Esophagus (tissue), 2 donors: Measurements from ENCODE around the gene DSCAM. TPM values are rescaled to one million over a fixed set of nuclear protein-coding genes. Genes with fewer than 3 reads are reported as not detected.

ENCODE experiments used
- H3K27ac ChIP-seq, 2 donors: one replicate each; pipeline ENCODE4 v1.5.1; 2013; ENCODE audit warnings: low read depth in 2 of 2, mild to moderate bottlenecking in 2 of 2, inconsistent platforms in 1 of 2, low read length in 1 of 2, moderate library complexity in 1 of 2
- H3K27me3 ChIP-seq, 2 donors: one replicate each; pipeline ENCODE4 v1.6.1; 2013; ENCODE audit warnings: low read length in 2 of 2, control low read depth in 1 of 2, mild to moderate bottlenecking in 1 of 2; ENCODE audit not compliant: insufficient read depth in 2 of 2, control insufficient read depth in 1 of 2
- H3K36me3 ChIP-seq, 2 donors: one replicate each; pipeline ENCODE4 v1.6.1; 2013; ENCODE audit warnings: low read length in 1 of 2; ENCODE audit not compliant: control insufficient read depth in 2 of 2, insufficient read depth in 2 of 2
- H3K4me1 ChIP-seq, 2 donors: one replicate each; pipeline ENCODE4 v1.6.1; 2013; ENCODE audit warnings: low read length in 1 of 2; ENCODE audit not compliant: control insufficient read depth in 2 of 2, insufficient read depth in 2 of 2
- H3K4me3 ChIP-seq, 2 donors: one replicate each; pipeline ENCODE4 v1.5.1; 2013; ENCODE audit warnings: low read length in 2 of 2, mild to moderate bottlenecking in 2 of 2, low read depth in 1 of 2, moderate library complexity in 1 of 2
- H3K9me3 ChIP-seq, 2 donors: one replicate each; pipeline ENCODE4 v1.6.1; 2013; ENCODE audit warnings: mild to moderate bottlenecking in 2 of 2, low read depth in 1 of 2, low read length in 1 of 2, moderate library complexity in 1 of 2; ENCODE audit not compliant: control insufficient read depth in 2 of 2, insufficient read depth in 1 of 2
- WGBS, 2 donors: extraction: QIAGEN DNeasy Blood & Tissue Kit; methylation state at CpG; one replicate each; pipeline ENCODE4 v1.1.7; 2013; 5-methylcytosine and 5-hydroxymethylcytosine counted together
- polyA plus RNA-seq, 2 donors: library from polyadenylated mRNA; stranded (reverse); fragments of 200-250 nt; gene quantifications; one replicate each; pipeline ENCODE4 v1.2.3, GENCODE V29; 2013
- donor health status: healthy with polysubstance abuse.
- donor health status: Bipolar disorder and iron deficiency.

The DSCAM gene
- polyA plus RNA-seq, 2 donors: under 0.01 TPM; not detected in 1

DNA sequence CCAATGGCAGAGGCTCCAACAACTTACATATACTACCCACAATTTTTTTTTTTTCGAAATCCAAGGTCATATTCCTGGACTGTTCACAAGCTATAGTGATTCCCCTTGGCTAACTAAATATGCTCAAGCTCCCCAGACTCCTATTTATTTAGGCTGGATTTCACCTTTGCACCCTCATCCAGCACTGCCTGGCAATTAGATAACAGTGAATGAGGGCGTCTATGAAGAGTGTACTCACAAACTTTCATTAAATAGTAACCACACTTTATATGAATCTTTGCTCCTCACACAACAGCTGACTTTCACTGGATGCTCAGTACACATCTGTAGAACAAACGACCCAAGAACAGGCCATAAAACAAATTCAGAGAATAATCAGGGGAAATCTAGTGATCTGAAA lies 51.6 kb downstream of the DSCAM start:
- H3K4me1 ChIP-seq: no peaks in the 10 kb centered on the region
- H3K4me3 ChIP-seq: no peak overlapping the region
- WGBS, 2 donors: 41 to 53% methylated on average over 3 of the region's 3 CpGs
- H3K27ac ChIP-seq: no peak overlapping the region
- H3K27me3 ChIP-seq: no peaks in the 10 kb centered on the region
- H3K36me3 ChIP-seq: no peaks in the 10 kb centered on the region
- peaks cover 0 to 2% of the 10 kb centered on the region in 2 donors for H3K9me3 ChIP-seq

DNA sequence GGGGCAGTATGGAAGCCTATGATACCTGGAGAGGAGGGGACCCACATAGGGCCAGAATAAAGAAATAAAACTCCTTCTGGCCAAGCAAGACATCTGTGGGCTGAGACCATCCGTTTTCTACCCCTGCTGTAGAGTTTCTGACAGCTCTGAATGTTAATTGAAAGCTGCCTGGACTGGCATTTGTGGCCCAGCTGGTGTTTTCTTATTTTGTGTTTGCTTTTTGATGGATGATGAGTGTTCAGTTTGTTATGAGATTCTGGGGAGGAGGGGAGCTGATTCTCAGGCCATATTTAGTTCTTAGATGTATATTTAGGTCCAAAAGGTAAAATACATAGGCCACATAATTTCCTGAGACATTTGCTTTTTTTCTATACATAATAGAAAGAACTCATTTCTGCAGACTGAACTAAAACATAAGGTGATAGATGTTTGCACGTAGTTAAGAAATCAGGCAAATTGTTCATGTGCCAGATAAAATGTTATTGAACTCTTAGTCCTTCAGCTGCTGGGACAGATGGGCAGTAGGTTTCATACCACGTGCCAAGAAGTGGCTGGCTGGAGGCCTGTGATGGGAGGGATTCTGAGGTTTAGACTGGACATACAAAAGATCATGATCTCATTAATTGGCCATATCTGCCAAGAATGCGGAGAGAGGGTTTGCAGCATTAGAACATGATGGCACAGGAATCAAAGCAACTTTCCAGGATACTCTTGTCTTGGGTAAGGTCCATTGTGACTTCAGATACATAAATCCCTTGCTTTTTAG lies 54.1 kb downstream of the DSCAM start:
- no peak overlapping the region for H3K4me3 ChIP-seq
- peaks cover 0 to 2% of the 10 kb centered on the region in 2 donors for H3K9me3 ChIP-seq
- no peaks in the 10 kb centered on the region for H3K36me3 ChIP-seq
- no peaks in the 10 kb centered on the region for H3K27me3 ChIP-seq
- no peaks in the 10 kb centered on the region for H3K4me1 ChIP-seq
- WGBS, 2 donors: 50 to 53% methylated on average over 4 of the region's 4 CpGs
- H3K27ac ChIP-seq: no peak overlapping the region

DNA sequence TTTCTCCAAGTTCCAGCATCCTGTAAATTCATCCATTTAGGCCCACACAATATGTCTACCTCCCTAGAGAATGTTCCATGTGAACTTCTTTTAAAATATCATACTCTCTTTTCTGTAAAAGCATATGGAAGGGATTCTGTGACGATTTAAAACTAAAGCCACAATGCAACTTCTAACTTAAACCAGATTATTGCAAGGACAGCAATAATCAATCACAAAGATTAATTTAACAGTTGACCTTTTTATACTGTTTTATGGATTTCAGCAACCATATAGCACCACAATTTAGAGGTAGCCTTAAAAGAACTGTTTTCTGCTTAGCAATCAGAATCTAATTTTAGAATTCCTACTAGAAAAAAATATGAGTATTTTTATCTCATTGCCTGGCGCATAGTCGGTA lies 58.3 kb downstream of the DSCAM start:
- no peaks in the 10 kb centered on the region for H3K36me3 ChIP-seq
- no peak overlapping the region for H3K27ac ChIP-seq
- H3K4me3 ChIP-seq: no peak overlapping the region
- H3K9me3 ChIP-seq: no peaks in the 10 kb centered on the region
- H3K4me1 ChIP-seq: no peaks in the 10 kb centered on the region
- 79% methylated on average over 3 of the region's 3 CpGs for WGBS, 2 donors
- no peaks in the 10 kb centered on the region for H3K27me3 ChIP-seq

DNA sequence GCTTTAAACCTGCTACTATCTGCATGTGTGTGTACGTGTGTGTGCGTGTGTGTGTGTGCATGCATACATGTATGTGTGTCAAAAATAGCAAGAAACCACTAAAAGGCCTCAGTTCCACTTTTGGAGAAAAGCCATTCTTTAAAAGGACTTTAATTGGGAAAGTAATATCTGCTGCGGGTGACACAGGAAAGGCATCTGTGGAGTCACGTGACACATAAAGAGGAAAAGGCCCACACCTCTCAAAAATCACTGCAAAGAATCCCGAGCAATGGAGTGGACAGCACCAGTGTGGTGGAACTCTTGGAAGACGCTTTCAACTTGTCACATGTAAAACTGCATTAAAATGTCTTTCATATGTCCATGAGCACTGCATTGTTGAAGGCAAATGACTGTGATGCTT lies 63.6 kb downstream of the DSCAM start:
- Histone ChIP-seq H3K27me3 (no peaks in the 10 kb centered on the region), H3K4me1 (no peaks in the 10 kb centered on the region), H3K27ac (no peak overlapping the region), H3K9me3 (no peaks in the 10 kb centered on the region), H3K36me3 (no peaks in the 10 kb centered on the region), H3K4me3 (no peak overlapping the region)
- WGBS, 2 donors: 87 to 88% methylated on average over 6 of the region's 6 CpGs

DNA sequence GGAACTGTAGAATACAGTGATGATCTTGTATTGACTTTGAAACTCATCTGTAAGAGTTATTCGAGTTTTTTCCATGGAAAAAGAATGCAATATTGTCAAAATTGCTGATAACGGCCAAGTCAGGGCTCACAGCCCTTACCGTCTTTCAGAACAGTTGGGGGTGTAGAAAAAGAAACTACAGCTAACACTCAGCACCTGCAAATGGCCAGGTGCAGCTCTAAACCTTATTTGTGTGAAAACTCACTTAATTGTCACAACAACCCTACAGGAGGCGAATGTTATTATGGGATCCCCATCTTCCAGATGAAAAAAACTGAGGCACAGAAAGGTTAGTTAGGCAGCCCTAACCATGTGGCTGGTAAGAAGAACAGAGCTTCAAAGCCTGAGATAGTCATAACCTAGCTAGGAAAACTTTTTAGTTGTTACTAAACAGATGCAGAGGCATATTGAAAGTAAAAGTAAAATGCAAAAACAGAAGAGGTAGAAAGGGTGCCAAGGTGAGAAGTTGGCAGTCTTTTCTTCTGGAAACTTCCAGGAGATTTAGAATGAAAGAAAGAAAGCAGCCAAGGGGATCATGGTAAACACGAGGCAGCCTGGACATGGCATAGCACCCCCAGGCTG lies 76.4 kb downstream of the DSCAM start:
- 61 to 70% methylated on average over 5 of the region's 5 CpGs for WGBS, 2 donors
- H3K27ac ChIP-seq: no peak overlapping the region
- H3K4me3 ChIP-seq: no peak overlapping the region
- no peaks in the 10 kb centered on the region for H3K36me3 ChIP-seq
- H3K9me3 ChIP-seq: no peaks in the 10 kb centered on the region
- no peaks in the 10 kb centered on the region for H3K27me3 ChIP-seq
- H3K4me1 ChIP-seq: no peaks in the 10 kb centered on the region

DNA sequence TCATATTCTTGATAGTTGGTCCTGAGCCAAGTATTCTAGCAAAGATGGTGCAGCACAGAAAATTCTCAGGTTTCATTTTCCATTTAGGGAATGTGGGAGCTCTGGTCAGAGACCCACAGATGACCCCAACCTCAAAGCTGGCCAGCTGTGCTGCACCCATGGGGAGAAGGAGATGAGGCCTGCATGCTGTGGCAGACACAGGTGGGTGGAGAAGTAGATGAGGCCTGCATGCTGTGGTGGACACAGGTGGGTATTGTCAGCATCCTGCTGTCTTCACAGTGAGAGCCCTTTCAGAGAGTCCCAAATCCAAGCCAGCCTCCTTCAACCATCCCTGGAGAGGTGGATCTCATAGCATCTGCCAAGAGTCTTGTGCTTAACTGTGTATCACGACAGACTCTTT lies 77.7 kb downstream of the DSCAM start:
- WGBS, 2 donors: 83 to 96% methylated on average over 1 of the region's 1 CpG
- Histone ChIP-seq H3K27me3 (no peaks in the 10 kb centered on the region), H3K4me1 (no peaks in the 10 kb centered on the region), H3K36me3 (no peaks in the 10 kb centered on the region), H3K4me3 (no peak overlapping the region), H3K9me3 (no peaks in the 10 kb centered on the region), H3K27ac (no peak overlapping the region)

DNA sequence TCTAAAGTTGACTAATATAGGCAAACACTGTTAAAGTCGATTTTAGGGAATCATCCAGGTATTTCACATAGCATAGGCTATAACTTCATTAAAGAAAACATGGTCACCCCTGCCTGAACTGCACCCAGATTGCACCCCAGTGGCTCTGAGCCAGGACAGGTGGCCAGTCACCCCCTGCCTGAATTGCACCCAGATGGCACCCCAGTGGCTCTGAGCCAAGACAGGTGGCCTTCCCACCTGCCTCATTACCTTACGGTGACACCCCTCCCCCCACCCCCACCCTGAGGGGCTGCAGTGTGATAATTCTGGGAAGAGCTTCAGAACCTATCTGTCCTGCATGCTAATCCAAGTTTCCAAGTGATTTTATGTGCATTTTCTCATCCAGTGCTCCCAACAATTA lies 78.9 kb downstream of the DSCAM start:
- Histone ChIP-seq H3K9me3 (no peaks in the 10 kb centered on the region), H3K36me3 (no peaks in the 10 kb centered on the region), H3K4me1 (no peaks in the 10 kb centered on the region), H3K27me3 (no peaks in the 10 kb centered on the region), H3K27ac (no peak overlapping the region), H3K4me3 (no peak overlapping the region)
- WGBS, 2 donors: 63 to 70% methylated on average over 2 of the region's 2 CpGs

DNA sequence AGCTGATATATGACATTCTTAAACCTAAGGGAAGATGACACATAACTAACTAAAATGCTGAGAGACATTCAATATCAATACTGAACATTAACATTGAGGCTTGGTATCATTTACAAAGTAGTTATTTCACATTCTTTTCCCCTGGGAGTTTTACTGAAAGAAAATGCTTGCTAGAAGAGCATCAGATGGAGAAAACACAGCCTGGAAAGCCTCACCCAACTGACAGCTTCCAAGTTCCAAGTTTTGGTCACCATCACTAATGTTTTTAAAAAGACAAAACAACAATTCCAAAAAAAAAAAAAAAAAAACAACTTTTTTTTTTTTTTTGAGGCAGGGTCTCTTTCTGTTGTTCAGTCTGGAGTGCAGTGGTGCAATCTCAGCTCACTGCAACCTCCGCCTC lies 80.6 kb downstream of the DSCAM start:
- Histone ChIP-seq H3K9me3 (no peaks in the 10 kb centered on the region), H3K27me3 (no peaks in the 10 kb centered on the region), H3K4me3 (no peak overlapping the region), H3K4me1 (no peaks in the 10 kb centered on the region), H3K36me3 (no peaks in the 10 kb centered on the region), H3K27ac (no peak overlapping the region)
- 95 to 100% methylated on average over 1 of the region's 1 CpG for WGBS, 2 donors

DNA sequence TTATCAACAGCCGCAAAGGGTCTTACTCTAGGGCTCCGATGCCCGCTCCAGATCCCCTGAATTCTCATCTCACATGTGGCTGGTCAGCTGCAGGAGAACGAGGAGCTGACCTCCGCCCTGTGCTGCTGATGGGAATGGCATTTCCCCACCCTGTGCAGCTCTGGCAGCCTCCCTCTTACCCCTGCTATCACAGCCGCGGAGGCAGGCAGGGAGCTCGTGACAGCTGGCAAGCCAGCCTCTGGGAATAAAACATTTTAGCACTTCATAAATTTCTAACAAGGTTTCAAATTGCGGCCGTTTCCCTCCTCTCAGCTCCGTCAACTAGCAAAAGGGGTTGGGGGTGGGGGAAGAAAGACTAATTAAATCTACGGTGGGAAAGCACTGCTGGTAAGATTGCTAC lies 81.1 kb downstream of the DSCAM start:
- H3K36me3 ChIP-seq: no peaks in the 10 kb centered on the region
- no peaks in the 10 kb centered on the region for H3K27me3 ChIP-seq
- H3K4me1 ChIP-seq: no peaks in the 10 kb centered on the region
- WGBS, 2 donors: 40 to 44% methylated on average over 12 of the region's 12 CpGs
- no peak overlapping the region for H3K27ac ChIP-seq
- H3K9me3 ChIP-seq: no peaks in the 10 kb centered on the region
- H3K4me3 ChIP-seq: no peak overlapping the region

DNA sequence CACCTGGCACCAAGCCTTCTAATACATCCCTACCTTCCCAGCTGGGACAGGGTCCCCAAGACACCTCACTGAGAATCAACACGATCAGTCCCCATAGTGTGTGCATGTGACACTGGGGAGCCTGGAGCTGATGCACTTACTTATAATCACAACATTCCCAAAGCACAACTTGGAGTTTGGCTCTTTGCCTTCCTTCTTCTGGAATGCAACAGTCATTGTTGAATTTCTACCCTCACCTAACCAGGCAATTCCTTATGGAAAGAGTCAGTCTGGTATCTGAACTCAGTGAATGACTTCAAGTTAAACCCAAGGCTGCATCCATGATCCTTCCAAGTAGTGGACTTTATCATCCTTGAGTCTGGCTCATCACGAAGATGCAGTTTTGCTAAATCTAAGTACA lies 86.1 kb downstream of the DSCAM start:
- 65 to 75% methylated on average over 2 of the region's 2 CpGs for WGBS, 2 donors
- H3K4me1 ChIP-seq: no peaks in the 10 kb centered on the region
- H3K27ac ChIP-seq: no peak overlapping the region
- peaks cover 0 to 2% of the 10 kb centered on the region in 2 donors for H3K9me3 ChIP-seq
- H3K36me3 ChIP-seq: no peaks in the 10 kb centered on the region
- no peaks in the 10 kb centered on the region for H3K27me3 ChIP-seq
- H3K4me3 ChIP-seq: no peak overlapping the region
